ENCODE results near the gene KIF5A.

The KIF5A gene

DNA sequence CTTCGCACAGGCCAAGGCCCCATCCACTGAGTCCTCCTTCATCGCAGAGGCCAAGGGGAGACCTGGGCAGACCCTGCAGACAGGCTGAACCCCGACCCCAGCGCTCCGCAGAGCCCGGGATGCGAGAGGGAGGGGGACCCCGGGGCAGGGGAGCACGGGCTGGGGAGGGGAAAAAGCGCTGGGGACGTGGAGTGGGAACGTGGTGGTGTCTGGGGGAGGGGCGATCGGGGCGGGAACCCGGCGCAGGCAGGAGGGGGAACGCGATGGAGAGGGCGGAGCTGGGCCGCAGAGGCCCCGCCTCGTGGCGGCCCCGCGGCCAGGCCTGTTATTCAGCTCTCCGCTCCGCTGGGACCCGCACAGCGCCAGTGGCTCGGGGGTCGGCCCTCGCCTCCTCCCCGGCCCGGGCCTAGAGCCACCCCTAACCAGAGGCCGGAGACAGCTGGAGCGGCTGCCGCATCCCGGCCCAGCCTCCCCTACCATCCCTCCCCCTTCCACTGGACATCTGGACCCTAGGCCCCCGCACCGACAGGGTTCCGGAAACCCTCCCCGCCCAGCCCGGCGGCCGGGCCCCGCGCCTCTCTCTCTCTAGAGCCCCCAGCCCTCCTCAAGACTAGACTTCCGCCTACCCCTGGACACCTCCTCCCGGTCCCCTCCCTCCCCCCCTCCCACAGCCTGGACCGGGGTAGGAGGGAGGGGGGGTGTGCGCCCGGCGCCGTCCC, 61.4 kb downstream of the KIF5A start, which contains the start of gene ARHGEF25:
Gene ARHGEF25 (plus strand): TSS at position 328 of the 719 bp plus-strand sequence. CDS start 460 bp downstream, outside the sequence.
- in situ Hi-C loops (cut with HindIII; ENCODE audit: low sequenced_read_pairs): no loop called here
- no peak for TF ChIP-seq CTCF (IDR thresholded peaks at IDR 0.05; ENCODE audit: low read depth, low read length, missing control alignments)
- no peak for DNase-seq (ENCODE audit: low read depth)
- peak within 1 kb of the TSS; percentile 59 for H3K4me3 ChIP-seq (ENCODE audit: low read depth, low read length)

DNA sequence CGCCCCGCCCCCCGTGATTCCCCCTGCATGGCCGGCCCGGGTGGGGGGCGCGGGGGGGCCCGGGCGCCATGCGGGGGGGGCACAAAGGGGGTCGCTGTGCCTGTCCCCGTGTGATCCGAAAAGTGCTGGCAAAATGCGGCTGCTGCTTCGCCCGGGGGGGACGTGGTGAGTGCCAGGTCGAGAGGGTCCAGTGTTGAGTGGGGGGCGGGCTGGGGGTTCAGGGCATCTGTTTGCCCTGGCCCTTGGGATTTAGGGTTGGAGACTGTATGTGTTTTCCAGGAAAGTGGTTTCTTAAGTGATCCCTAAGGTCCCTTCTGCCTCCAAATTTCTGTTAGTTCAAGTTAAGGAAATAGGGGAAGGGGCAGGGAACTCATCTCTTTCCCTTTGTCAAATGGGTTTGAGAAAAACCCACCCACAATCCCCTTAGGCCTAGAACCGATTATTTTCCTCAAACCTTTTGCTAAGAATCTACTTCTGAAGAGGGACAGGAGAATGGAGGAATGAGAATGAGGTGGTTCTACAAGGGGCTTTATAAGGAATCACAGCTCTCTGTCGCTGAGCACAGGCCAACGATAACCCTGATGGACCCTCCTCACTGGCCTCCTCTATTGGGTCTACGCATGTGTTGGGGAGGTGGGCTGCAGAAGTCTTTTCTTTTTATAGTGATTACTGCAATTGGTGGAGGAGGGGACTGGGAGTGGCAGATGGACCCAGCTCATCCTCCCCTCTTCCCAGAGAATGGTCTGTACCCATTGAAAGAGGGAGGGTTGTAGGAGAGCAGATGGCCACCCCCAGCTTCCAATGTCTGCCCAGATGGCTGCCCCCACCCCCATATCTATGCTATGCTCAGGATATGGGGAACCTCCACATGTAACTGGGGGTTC, 62.2 kb downstream of the KIF5A start:
- TF ChIP-seq CTCF (IDR thresholded peaks at IDR 0.05; ENCODE audit: low read depth, low read length, missing control alignments): no peak
- in situ Hi-C loops (cut with HindIII; ENCODE audit: low sequenced_read_pairs): no loop called here
- peak overlapping the region; percentile 59 for H3K4me3 ChIP-seq (ENCODE audit: low read depth, low read length)
- no peak for DNase-seq (ENCODE audit: low read depth)

DNA sequence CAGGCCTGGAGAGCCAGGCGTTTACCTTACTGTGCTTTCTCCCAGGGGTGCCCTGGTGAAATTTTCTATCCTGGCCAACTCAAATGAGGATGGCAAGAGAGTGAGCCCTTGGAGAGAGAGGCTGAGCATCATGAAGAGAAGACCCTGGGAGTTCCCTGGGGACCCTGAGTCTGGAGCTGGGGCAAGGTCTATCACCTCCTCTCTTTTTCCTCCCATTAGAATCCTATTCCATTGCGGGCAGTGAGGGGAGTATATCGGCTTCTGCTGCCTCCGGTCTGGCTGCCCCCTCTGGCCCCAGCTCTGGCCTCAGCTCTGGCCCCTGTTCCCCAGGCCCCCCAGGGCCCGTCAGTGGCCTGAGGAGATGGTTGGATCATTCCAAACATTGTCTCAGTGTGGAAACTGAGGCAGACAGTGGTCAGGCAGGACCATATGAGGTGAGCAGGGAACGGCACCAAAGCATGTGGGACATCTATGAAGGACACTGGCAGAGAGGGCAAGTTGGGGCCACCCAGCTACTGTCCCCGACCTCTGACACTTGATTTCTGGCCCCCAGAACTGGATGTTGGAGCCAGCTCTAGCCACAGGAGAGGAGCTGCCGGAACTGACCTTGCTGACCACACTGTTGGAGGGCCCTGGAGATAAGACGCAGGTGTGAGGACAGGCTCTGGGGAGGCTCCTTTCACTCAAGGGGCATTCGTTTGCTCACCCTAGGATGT, 63.0 kb downstream of the KIF5A start:
- H3K4me3 ChIP-seq (ENCODE audit: low read depth, low read length): no peak overlapping the region
- TF ChIP-seq CTCF (IDR thresholded peaks at IDR 0.05; ENCODE audit: low read depth, low read length, missing control alignments): no peak
- DNase-seq (ENCODE audit: low read depth): no peak
- in situ Hi-C loops (cut with HindIII; ENCODE audit: low sequenced_read_pairs): no loop called here

- no peak for TF ChIP-seq CTCF (IDR thresholded peaks at IDR 0.05; ENCODE audit: low read depth, low read length, missing control alignments)
- DNase-seq (ENCODE audit: low read depth): no peak
- in situ Hi-C loops (cut with HindIII; ENCODE audit: low sequenced_read_pairs): no loop called here
- no peak overlapping the region for H3K4me3 ChIP-seq (ENCODE audit: low read depth, low read length)
These were observed 63.7 kb downstream of the KIF5A start for GRCh38 chr12:57613427-57614109.

DNA sequence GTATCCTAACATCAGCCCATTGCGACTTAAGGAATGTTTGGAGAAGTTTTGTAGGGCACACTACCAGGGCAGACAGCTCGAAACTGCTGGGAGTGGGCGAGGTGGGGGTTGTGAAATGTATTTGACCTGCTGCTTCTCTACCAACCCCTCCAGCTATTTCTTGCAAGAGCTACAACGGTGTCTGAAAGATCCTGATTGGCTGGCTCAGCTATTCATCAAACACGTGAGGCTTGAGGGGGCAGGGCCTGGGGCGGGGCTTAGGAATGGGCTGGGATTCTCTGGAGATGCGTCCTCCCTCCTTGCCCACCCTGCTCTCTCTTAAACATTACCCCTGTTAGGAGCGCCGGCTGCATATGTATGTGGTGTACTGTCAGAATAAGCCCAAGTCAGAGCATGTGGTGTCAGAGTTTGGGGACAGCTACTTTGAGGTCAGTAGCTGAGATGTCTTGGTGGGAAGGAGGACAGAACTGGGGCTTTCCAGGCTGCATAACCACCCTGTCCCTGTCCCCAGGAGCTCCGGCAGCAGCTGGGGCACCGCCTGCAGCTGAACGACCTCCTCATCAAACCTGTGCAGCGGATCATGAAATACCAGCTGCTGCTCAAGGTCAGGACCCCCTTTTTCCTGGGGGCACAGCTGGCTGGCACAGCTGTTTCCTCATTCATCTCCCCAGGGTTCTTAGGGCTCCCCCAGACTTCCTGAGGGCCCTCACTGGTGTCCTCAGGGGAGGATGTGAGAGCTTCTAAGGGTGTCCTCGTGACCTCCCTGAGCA, 64.5 kb downstream of the KIF5A start:
- in situ Hi-C loops (cut with HindIII; ENCODE audit: low sequenced_read_pairs): no loop called here
- H3K4me3 ChIP-seq (ENCODE audit: low read depth, low read length): no peak overlapping the region
- DNase-seq (ENCODE audit: low read depth): no peak
- TF ChIP-seq CTCF (IDR thresholded peaks at IDR 0.05; ENCODE audit: low read depth, low read length, missing control alignments): no peak
